Fibroblast of lung (primary cell): ENCODE measurements around the gene OGDH. TPM values are rescaled to one million over a fixed set of nuclear protein-coding genes. Genes with fewer than 3 reads are reported as not detected.

ENCODE experiments used
- DNase-seq, 2 donors: peaks; one replicate each; pipeline versions ENCODE4 v3.0.0 to v3.0.0-alpha.2; 2010; ENCODE audit warnings: low read depth in 2 of 2
- H2AFZ ChIP-seq: 2 replicates; pipeline ENCODE4 v1.5.1; 2012; ENCODE audit warnings: low read length, control low read depth, inconsistent platforms
- H3K27ac ChIP-seq: 2 replicates; pipeline ENCODE4 v1.5.1; 2011; ENCODE audit warnings: low read length, control low read depth; ENCODE audit not compliant: insufficient read depth
- H3K27me3 ChIP-seq: 2 replicates; pipeline ENCODE4 v1.5.1; 2011; ENCODE audit warnings: mild to moderate bottlenecking, low read length; ENCODE audit not compliant: control insufficient read depth, insufficient read depth
- H3K36me3 ChIP-seq: 2 replicates; pipeline ENCODE4 v1.5.1; 2011; ENCODE audit warnings: low read length; ENCODE audit not compliant: control insufficient read depth, insufficient read depth
- H3K4me1 ChIP-seq: 2 replicates; pipeline ENCODE4 v1.5.1; 2011; ENCODE audit warnings: low read length; ENCODE audit not compliant: control insufficient read depth, insufficient read depth; ENCODE audit errors: extremely low read depth
- H3K4me2 ChIP-seq: 2 replicates; pipeline ENCODE4 v1.5.1; 2011; ENCODE audit warnings: low read length, control low read depth; ENCODE audit not compliant: insufficient read depth; ENCODE audit errors: extremely low read depth
- H3K4me3 ChIP-seq, 4 experiments: fragments of 200-600 bp in 1 of 4; sonication (generic) in 1 of 4; replicated peaks in 1 of 4; 2 replicates each; pipeline ENCODE4 v1.5.1; 2011 to 2016; ENCODE audit warnings: low read length in 4 of 4, low read depth in 3 of 4, mild to moderate bottlenecking in 3 of 4, control low read depth in 2 of 4, inconsistent platforms in 1 of 4, mixed read lengths in 1 of 4; ENCODE audit not compliant: insufficient read depth in 1 of 4; ENCODE audit errors: control extremely low read depth in 1 of 4
- H3K79me2 ChIP-seq: 2 replicates; pipeline ENCODE4 v1.5.1; 2012; ENCODE audit warnings: mild to moderate bottlenecking, low read length, inconsistent platforms; ENCODE audit not compliant: control insufficient read depth, insufficient read depth
- H3K9ac ChIP-seq: 2 replicates; pipeline ENCODE4 v1.5.1; 2011; ENCODE audit warnings: mild to moderate bottlenecking, low read length, control low read depth; ENCODE audit not compliant: insufficient read depth
- H3K9me3 ChIP-seq: 2 replicates; pipeline ENCODE4 v1.5.1; 2012; ENCODE audit warnings: low read depth, low read length; ENCODE audit not compliant: control insufficient read depth, insufficient read depth
- H4K20me1 ChIP-seq: 2 replicates; pipeline ENCODE4 v1.5.1; 2011; ENCODE audit warnings: low read length; ENCODE audit not compliant: control insufficient read depth, insufficient read depth; ENCODE audit errors: extremely low read depth
- EZH2 ChIP-seq: IDR thresholded peaks from 2 replicates; pipeline ENCODE4 v1.5.1; 2012; ENCODE audit warnings: low read length, control low read depth, mild to moderate bottlenecking; ENCODE audit errors: missing control alignments
- polyA plus RNA-seq, 2 donors: library from polyadenylated mRNA; depleted of rRNA in 1 of 2; stranded (reverse) in 1 of 2; unstranded in 1 of 2; fragments of >200 nt; gene quantifications; 2 replicates each; pipeline ENCODE4 v1.2.1, GENCODE V29; 2011 to 2012; ENCODE audit warnings: missing spikeins in 1 of 2
- total RNA-seq: library from RNA; depleted of rRNA; stranded (reverse); fragments of >200 nt; gene quantifications from 2 replicates; pipeline ENCODE4 v1.2.1, GENCODE V29; 2014
- TF ChIP-seq, protein P1 (sequence below), 2 donors: IDR thresholded peaks in 1 of 2; conservative IDR thresholded peaks in 1 of 2; 1 replicate in 1 of 2; 2 replicates in 1 of 2; pipeline ENCODE4 v1.5.1; 2011 to 2012; ENCODE audit warnings: low read length in 2 of 2, control low read depth in 1 of 2, inconsistent platforms in 1 of 2, low read depth in 1 of 2, mild to moderate bottlenecking in 1 of 2

The OGDH gene
- total and polyA plus RNA-seq, 2 donors (not counting 1 experiment from before 2014, with no cell fraction given), result 60.8 to 69.2 TPM

GRCh38 chr7:44695756-44696155, 89.3 kb downstream of the OGDH start:
- no peak for TF ChIP-seq EZH2
- TF ChIP-seq, protein P1, sequence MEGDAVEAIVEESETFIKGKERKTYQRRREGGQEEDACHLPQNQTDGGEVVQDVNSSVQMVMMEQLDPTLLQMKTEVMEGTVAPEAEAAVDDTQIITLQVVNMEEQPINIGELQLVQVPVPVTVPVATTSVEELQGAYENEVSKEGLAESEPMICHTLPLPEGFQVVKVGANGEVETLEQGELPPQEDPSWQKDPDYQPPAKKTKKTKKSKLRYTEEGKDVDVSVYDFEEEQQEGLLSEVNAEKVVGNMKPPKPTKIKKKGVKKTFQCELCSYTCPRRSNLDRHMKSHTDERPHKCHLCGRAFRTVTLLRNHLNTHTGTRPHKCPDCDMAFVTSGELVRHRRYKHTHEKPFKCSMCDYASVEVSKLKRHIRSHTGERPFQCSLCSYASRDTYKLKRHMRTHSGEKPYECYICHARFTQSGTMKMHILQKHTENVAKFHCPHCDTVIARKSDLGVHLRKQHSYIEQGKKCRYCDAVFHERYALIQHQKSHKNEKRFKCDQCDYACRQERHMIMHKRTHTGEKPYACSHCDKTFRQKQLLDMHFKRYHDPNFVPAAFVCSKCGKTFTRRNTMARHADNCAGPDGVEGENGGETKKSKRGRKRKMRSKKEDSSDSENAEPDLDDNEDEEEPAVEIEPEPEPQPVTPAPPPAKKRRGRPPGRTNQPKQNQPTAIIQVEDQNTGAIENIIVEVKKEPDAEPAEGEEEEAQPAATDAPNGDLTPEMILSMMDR (conservative IDR thresholded peaks at IDR 0.05 in 1 of 2, IDR thresholded peaks at IDR 0.05 in 1 of 2; ENCODE audit: low read depth in 1 of 2, low read length in 2 of 2), result no peak
- DNase-seq, result no peak
- no peaks in the 10 kb centered on the region for H3K9me3 ChIP-seq
- H3K9ac ChIP-seq, result no peak overlapping the region
- no peak overlapping the region for H3K27ac ChIP-seq
- peaks cover 20% of the 10 kb centered on the region for H3K36me3 ChIP-seq
- H3K79me2 ChIP-seq, result no peaks in the 10 kb centered on the region
- H3K4me3 ChIP-seq, result no peak overlapping the region
- no peaks in the 10 kb centered on the region for H3K27me3 ChIP-seq
- H3K4me1 ChIP-seq, result peaks cover 2% of the 10 kb centered on the region
- no peaks in the 10 kb centered on the region for H4K20me1 ChIP-seq
- no peak overlapping the region for H2AFZ ChIP-seq
- no peak overlapping the region for H3K4me2 ChIP-seq

- no peak overlapping the region for H3K4me2 ChIP-seq
Observed at GRCh38 chr7:44696728-44697127, 90.3 kb downstream of the OGDH start.

GRCh38 chr7:44697136-44698045, 91.0 kb downstream of the OGDH start:
- no peaks in the 10 kb centered on the region for H3K9me3 ChIP-seq
- H3K27ac ChIP-seq, result no peak overlapping the region
- H3K4me2 ChIP-seq, result no peak overlapping the region
- H4K20me1 ChIP-seq, result no peaks in the 10 kb centered on the region
- DNase-seq, result no peak
- no peak overlapping the region for H3K9ac ChIP-seq
- no peak for TF ChIP-seq EZH2
- TF ChIP-seq, protein P1 (conservative IDR thresholded peaks at IDR 0.05 in 1 of 2, IDR thresholded peaks at IDR 0.05 in 1 of 2; ENCODE audit: low read depth in 1 of 2, low read length in 2 of 2), result no peak
- H3K79me2 ChIP-seq, result no peaks in the 10 kb centered on the region
- H2AFZ ChIP-seq, result no peak overlapping the region
- peaks cover 22% of the 10 kb centered on the region for H3K36me3 ChIP-seq
- H3K4me1 ChIP-seq, result peaks cover 2% of the 10 kb centered on the region
- no peak overlapping the region for H3K4me3 ChIP-seq
- no peaks in the 10 kb centered on the region for H3K27me3 ChIP-seq

More at GRCh38 chr7:44696728-44697127, 90.3 kb downstream of the OGDH start:
- H3K27ac ChIP-seq, result no peak overlapping the region
- TF ChIP-seq EZH2, result no peak
- TF ChIP-seq, protein P1 (conservative IDR thresholded peaks at IDR 0.05 in 1 of 2, IDR thresholded peaks at IDR 0.05 in 1 of 2; ENCODE audit: low read depth in 1 of 2, low read length in 2 of 2), result no peak
- H3K79me2 ChIP-seq, result no peaks in the 10 kb centered on the region
- H3K27me3 ChIP-seq, result no peaks in the 10 kb centered on the region
- peaks cover 20% of the 10 kb centered on the region for H3K36me3 ChIP-seq
- H4K20me1 ChIP-seq, result no peaks in the 10 kb centered on the region
- H3K9me3 ChIP-seq, result no peaks in the 10 kb centered on the region
- H3K9ac ChIP-seq, result no peak overlapping the region
- H3K4me3 ChIP-seq, result no peak overlapping the region
- H2AFZ ChIP-seq, result no peak overlapping the region
- no peak for DNase-seq
- H3K4me1 ChIP-seq, result peaks cover 2% of the 10 kb centered on the region
